H9 (cell line): Measurements from ENCODE around the gene CFAP77. TPM values are rescaled to one million over a fixed set of nuclear protein-coding genes. Genes with fewer than 3 reads are reported as not detected.

Experiments used
- DNase-seq: peaks from one replicate; pipeline ENCODE4 v3.0.0-alpha.2; 2017
- H2AFZ ChIP-seq: one replicate; pipeline ENCODE4 v1.6.1; 2013; ENCODE audit warnings: mild to moderate bottlenecking, low read length, control low read depth, moderate library complexity
- H2AK5ac ChIP-seq: 2 replicates; pipeline ENCODE4 v1.6.1; 2013; ENCODE audit warnings: low read length, control low read depth, mixed read lengths; ENCODE audit not compliant: insufficient read length
- H2BK120ac ChIP-seq: one replicate; pipeline ENCODE4 v1.6.1; 2013; ENCODE audit warnings: low read depth, mild to moderate bottlenecking, low read length, control low read depth, inconsistent platforms; ENCODE audit not compliant: poor library complexity, severe bottlenecking
- H2BK12ac ChIP-seq: 2 replicates; pipeline ENCODE4 v1.6.1; 2013; ENCODE audit warnings: low read length, control low read depth, mixed read lengths, low read depth; ENCODE audit not compliant: insufficient read length
- H2BK15ac ChIP-seq: 2 replicates; pipeline ENCODE4 v1.6.1; 2013; ENCODE audit warnings: low read depth, low read length, control low read depth
- H2BK20ac ChIP-seq: one replicate; pipeline ENCODE4 v1.6.1; 2013; ENCODE audit warnings: low read depth, mild to moderate bottlenecking, low read length, control low read depth, inconsistent platforms; ENCODE audit not compliant: poor library complexity, severe bottlenecking
- H2BK5ac ChIP-seq: 2 replicates; pipeline ENCODE4 v1.6.1; 2013; ENCODE audit warnings: low read length, control low read depth, mixed read lengths; ENCODE audit not compliant: insufficient read length
- H3K14ac ChIP-seq: 2 replicates; pipeline ENCODE4 v1.6.1; 2013; ENCODE audit warnings: low read length, control low read depth; ENCODE audit not compliant: insufficient read depth
- H3K18ac ChIP-seq: 2 replicates; pipeline ENCODE4 v1.6.1; 2013; ENCODE audit warnings: low read depth, mild to moderate bottlenecking, mixed read lengths, low read length, control low read depth; ENCODE audit not compliant: insufficient read length
- H3K23ac ChIP-seq: 2 replicates; pipeline ENCODE4 v1.6.1; 2013; ENCODE audit warnings: low read length, control low read depth, mixed read lengths, low read depth; ENCODE audit not compliant: insufficient read length
- H3K23me2 ChIP-seq: 2 replicates; pipeline ENCODE4 v1.6.1; 2013; ENCODE audit warnings: low read depth, mild to moderate bottlenecking, mixed read lengths, low read length, control low read depth; ENCODE audit not compliant: insufficient read length, poor library complexity, severe bottlenecking
- H3K27ac ChIP-seq: 2 replicates; pipeline ENCODE4 v1.5.1; 2013; ENCODE audit warnings: low read length, control low read depth, mixed read lengths, low read depth; ENCODE audit not compliant: insufficient read length
- H3K27me3 ChIP-seq: 2 replicates; pipeline ENCODE4 v1.6.1; 2013; ENCODE audit warnings: low read length, control low read depth, inconsistent platforms; ENCODE audit not compliant: insufficient read depth
- H3K4ac ChIP-seq: 2 replicates; pipeline ENCODE4 v1.6.1; 2013; ENCODE audit warnings: low read depth, mild to moderate bottlenecking, control low read depth, inconsistent platforms, low read length, moderate library complexity
- H3K4me1 ChIP-seq: 2 replicates; pipeline ENCODE4 v1.6.1; 2013; ENCODE audit warnings: low read length, control low read depth, inconsistent platforms; ENCODE audit not compliant: insufficient read depth
- H3K4me2 ChIP-seq: 2 replicates; pipeline ENCODE4 v1.6.1; 2013; ENCODE audit warnings: low read length, control low read depth, mixed read lengths; ENCODE audit not compliant: insufficient read length, insufficient read depth
- H3K56ac ChIP-seq: 2 replicates; pipeline ENCODE4 v1.6.1; 2013; ENCODE audit warnings: low read depth, mild to moderate bottlenecking, mixed read lengths, low read length, control low read depth; ENCODE audit not compliant: insufficient read length
- H3K79me1 ChIP-seq: 2 replicates; pipeline ENCODE4 v1.6.1; 2013; ENCODE audit warnings: low read depth, mild to moderate bottlenecking, moderate library complexity, low read length, control low read depth, inconsistent platforms; ENCODE audit not compliant: insufficient read depth, poor library complexity, severe bottlenecking
- H3K79me2 ChIP-seq: 2 replicates; pipeline ENCODE4 v1.6.1; 2013; ENCODE audit warnings: low read length, control low read depth, inconsistent platforms; ENCODE audit not compliant: insufficient read depth
- H3K9ac ChIP-seq: 2 replicates; pipeline ENCODE4 v1.6.1; 2013; ENCODE audit warnings: low read length, control low read depth, mixed read lengths; ENCODE audit not compliant: insufficient read length; ENCODE audit errors: extremely low read depth
- H3K9me3 ChIP-seq: one replicate; pipeline ENCODE4 v1.6.1; 2013; ENCODE audit warnings: low read depth, low read length, inconsistent platforms; ENCODE audit not compliant: control insufficient read depth
- H3T11ph ChIP-seq: one replicate; pipeline ENCODE4 v1.6.1; 2013; ENCODE audit warnings: mild to moderate bottlenecking, low read length, control low read depth, inconsistent platforms
- H4K20me1 ChIP-seq: one replicate; pipeline ENCODE4 v1.6.1; 2013; ENCODE audit not compliant: control insufficient read depth, insufficient read length, insufficient read depth
- H4K5ac ChIP-seq: 2 replicates; pipeline ENCODE4 v1.6.1; 2013; ENCODE audit warnings: low read depth, mild to moderate bottlenecking, mixed read lengths, low read length, control low read depth; ENCODE audit not compliant: insufficient read length
- H4K8ac ChIP-seq: replicated peaks from 2 replicates; pipeline ENCODE4 v1.6.1; 2013; ENCODE audit warnings: low read length, control low read depth, mixed read lengths, low read depth; ENCODE audit not compliant: insufficient read length
- H4K91ac ChIP-seq: 2 replicates; pipeline ENCODE4 v1.6.1; 2013; ENCODE audit warnings: low read depth, mild to moderate bottlenecking, moderate library complexity, mixed read lengths, low read length, control low read depth; ENCODE audit not compliant: insufficient read length
- H3K27ac Mint-ChIP-seq, 3 experiments: 2 replicates in 2 of 3; 3 replicates in 1 of 3; pipeline ENCODE4 v1.8.0; 2020 to 2021; ENCODE audit warnings: mixed read lengths in 3 of 3, mild to moderate bottlenecking in 1 of 3, moderate library complexity in 1 of 3
- H3K27me3 Mint-ChIP-seq: 2 replicates; pipeline ENCODE4 v1.8.0; 2021; ENCODE audit warnings: low read depth, mild to moderate bottlenecking, moderate library complexity, mixed read lengths
- H3K36me3 Mint-ChIP-seq, 3 experiments: 2 replicates in 2 of 3; 3 replicates in 1 of 3; pipeline ENCODE4 v1.8.0; 2020 to 2021; ENCODE audit warnings: low read depth in 3 of 3, mixed read lengths in 3 of 3; ENCODE audit not compliant: insufficient read depth in 1 of 3
- H3K4me1 Mint-ChIP-seq, 2 experiments: 2 replicates each; pipeline ENCODE4 v1.8.0; 2020; ENCODE audit warnings: mixed read lengths in 2 of 2
- H3K4me3 Mint-ChIP-seq, 2 experiments: 2 replicates in 1 of 2; 3 replicates in 1 of 2; pipeline ENCODE4 v1.8.0; 2020 to 2021; ENCODE audit warnings: mild to moderate bottlenecking in 2 of 2, mixed read lengths in 2 of 2, moderate library complexity in 1 of 2
- H3K9me3 Mint-ChIP-seq, 2 experiments: 2 replicates in 1 of 2; 3 replicates in 1 of 2; pipeline ENCODE4 v1.8.0; 2020; ENCODE audit warnings: mild to moderate bottlenecking in 2 of 2, mixed read lengths in 2 of 2, moderate library complexity in 1 of 2
- CTCF ChIP-seq: fragments of 200-600 bp; sonication (generic); conservative IDR thresholded peaks from 3 replicates; pipeline ENCODE4 v1.8.0; 2021; ENCODE audit warnings: antibody characterized with exemption, mild to moderate bottlenecking
- WGBS: extraction: QIAGEN DNeasy Blood & Tissue Kit; methylation state at CpG from one replicate; pipeline ENCODE4 v1.1.7; 2013; ENCODE audit warnings: missing lambda C conversion rate, low lambda C conversion rate, mixed read lengths; ENCODE audit not compliant: insufficient read length; ENCODE audit errors: extremely low coverage; 5-methylcytosine and 5-hydroxymethylcytosine counted together
- total RNA-seq: library from RNA; stranded (reverse); gene quantifications from 2 replicates; pipeline ENCODE4 v1.2.1, GENCODE V29; 2021

The CFAP77 gene
- total RNA-seq, 1 experiment from 2014 or later = 0.72 TPM

GRCh38 chr9:132459661-132460060 is 49.6 kb downstream of the CFAP77 start:
- Histone ChIP-seq H3K9ac (no peak overlapping the region), H3K23me2 (no peaks in the 10 kb centered on the region), H2AFZ (no peak overlapping the region), H3K23ac (no peak overlapping the region), H3T11ph (no peak overlapping the region), H3K79me2 (no peaks in the 10 kb centered on the region), H3K14ac (no peak overlapping the region), H4K91ac (no peak overlapping the region), H3K4me2 (no peak overlapping the region), H3K18ac (no peak overlapping the region), H2BK12ac (no peak overlapping the region), H4K5ac (no peak overlapping the region), H3K4me1 (no peaks in the 10 kb centered on the region), H3K79me1 (no peaks in the 10 kb centered on the region), H3K27me3 (no peaks in the 10 kb centered on the region), H3K27ac (no peak overlapping the region), H3K56ac (no peak overlapping the region), H2AK5ac (no peak overlapping the region), H2BK120ac (no peak overlapping the region), H2BK5ac (no peak overlapping the region), H3K4ac (no peak overlapping the region), H3K9me3 (no peaks in the 10 kb centered on the region), H4K20me1 (no peaks in the 10 kb centered on the region), H2BK15ac (no peak overlapping the region), H2BK20ac (no peak overlapping the region), H4K8ac (no peak overlapping the region)
- Mint-ChIP-seq H3K27ac (no peak overlapping the region), H3K36me3 (no peaks in the 10 kb centered on the region), H3K4me3 (no peak overlapping the region), H3K9me3 (no peaks in the 10 kb centered on the region), H3K27me3 (peaks cover 2% of the 10 kb centered on the region; the same call in 1 of the 2 replicates), H3K4me1 (peaks cover 14 to 15% of the 10 kb centered on the region in 2 experiments)
- 100% methylated on average over 5 of the region's 7 CpGs for WGBS
- no peak for DNase-seq
- no peak for TF ChIP-seq CTCF
